ENCODE results near the gene ESRRG.

Gene ESRRG

GRCh38 chr1:216523449-216524190, 199.6 kb downstream of the ESRRG start:
- Histone ChIP-seq H3K9ac (ENCODE audit: low read length) (no peak overlapping the region), H3K27me3 (ENCODE audit: low read length) (no peaks in the 10 kb centered on the region), H3K36me3 (ENCODE audit: low read length) (no peaks in the 10 kb centered on the region), H2AFZ (ENCODE audit: low read depth, low read length, severe bottlenecking) (no peak overlapping the region), H3F3A (ENCODE audit: insufficient read depth) (no peaks in the 10 kb centered on the region), H3K9me3 (ENCODE audit: insufficient read depth, low read length) (no peaks in the 10 kb centered on the region), H3K9me2 (replicated peaks; ENCODE audit: insufficient read depth, low read length) (no peaks in the 10 kb centered on the region), H3K4me3 (ENCODE audit: insufficient read depth, low read length, poor library complexity, severe bottlenecking) (no peak overlapping the region), H3K27ac (ENCODE audit: low read depth, low read length) (no peak overlapping the region), H3K4me2 (ENCODE audit: low read depth, low read length, poor library complexity, severe bottlenecking) (no peak overlapping the region), H4K20me1 (ENCODE audit: low read depth, low read length) (no peaks in the 10 kb centered on the region), H3K79me2 (ENCODE audit: insufficient read depth, low read length) (no peaks in the 10 kb centered on the region)
- TF ChIP-seq CTCF (IDR thresholded peaks at IDR 0.05; ENCODE audit: insufficient read depth, low read length, poor library complexity, severe bottlenecking) (no peak), EZH2phosphoT487 (conservative IDR thresholded peaks at IDR 0.05; ENCODE audit: low read length) (no peak)

DNA sequence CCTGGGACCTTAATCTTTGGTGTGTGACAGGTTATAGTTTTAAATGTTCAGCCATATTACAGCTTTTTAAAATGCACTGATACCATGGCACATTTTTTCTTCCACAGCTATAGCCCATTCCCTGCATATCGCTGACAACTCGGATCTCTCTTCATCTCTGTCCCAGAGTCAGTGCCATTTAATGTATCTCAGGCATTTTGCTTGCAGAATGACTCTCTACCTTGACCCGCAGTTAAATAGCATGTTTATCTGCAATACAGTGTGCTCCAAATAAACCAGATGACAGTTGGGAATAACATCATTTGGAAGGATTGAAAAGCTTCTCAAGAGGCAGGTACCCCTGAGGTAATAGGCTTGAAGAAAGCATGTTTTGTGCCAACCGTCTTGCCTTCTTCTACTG, 200.2 kb downstream of the ESRRG start:
- Histone ChIP-seq H3K27ac (ENCODE audit: low read depth, low read length) (no peak overlapping the region), H4K20me1 (ENCODE audit: low read depth, low read length) (no peaks in the 10 kb centered on the region), H3K36me3 (ENCODE audit: low read length) (no peaks in the 10 kb centered on the region), H3K9me2 (replicated peaks; ENCODE audit: insufficient read depth, low read length) (no peaks in the 10 kb centered on the region), H3K4me3 (ENCODE audit: insufficient read depth, low read length, poor library complexity, severe bottlenecking) (no peak overlapping the region), H3K9me3 (ENCODE audit: insufficient read depth, low read length) (no peaks in the 10 kb centered on the region), H3K27me3 (ENCODE audit: low read length) (no peaks in the 10 kb centered on the region), H2AFZ (ENCODE audit: low read depth, low read length, severe bottlenecking) (no peak overlapping the region), H3K4me2 (ENCODE audit: low read depth, low read length, poor library complexity, severe bottlenecking) (no peak overlapping the region), H3F3A (ENCODE audit: insufficient read depth) (no peaks in the 10 kb centered on the region), H3K79me2 (ENCODE audit: insufficient read depth, low read length) (no peaks in the 10 kb centered on the region), H3K9ac (ENCODE audit: low read length) (no peak overlapping the region)
- no peak for TF ChIP-seq CTCF (IDR thresholded peaks at IDR 0.05; ENCODE audit: insufficient read depth, low read length, poor library complexity, severe bottlenecking)
- no peak for TF ChIP-seq EZH2phosphoT487 (conservative IDR thresholded peaks at IDR 0.05; ENCODE audit: low read length)

- Histone ChIP-seq H3K36me3 (ENCODE audit: low read length) (no peaks in the 10 kb centered on the region), H3K4me3 (ENCODE audit: insufficient read depth, low read length, poor library complexity, severe bottlenecking) (no peak overlapping the region), H3K27ac (ENCODE audit: low read depth, low read length) (no peak overlapping the region), H2AFZ (ENCODE audit: low read depth, low read length, severe bottlenecking) (no peak overlapping the region), H3F3A (ENCODE audit: insufficient read depth) (no peaks in the 10 kb centered on the region), H3K79me2 (ENCODE audit: insufficient read depth, low read length) (no peaks in the 10 kb centered on the region), H3K4me2 (ENCODE audit: low read depth, low read length, poor library complexity, severe bottlenecking) (no peak overlapping the region), H3K9me3 (ENCODE audit: insufficient read depth, low read length) (no peaks in the 10 kb centered on the region), H3K27me3 (ENCODE audit: low read length) (no peaks in the 10 kb centered on the region), H3K9me2 (replicated peaks; ENCODE audit: insufficient read depth, low read length) (no peaks in the 10 kb centered on the region), H3K9ac (ENCODE audit: low read length) (no peak overlapping the region), H4K20me1 (ENCODE audit: low read depth, low read length) (no peaks in the 10 kb centered on the region)
- no peak for TF ChIP-seq CTCF (IDR thresholded peaks at IDR 0.05; ENCODE audit: insufficient read depth, low read length, poor library complexity, severe bottlenecking)
- no peak for TF ChIP-seq EZH2phosphoT487 (conservative IDR thresholded peaks at IDR 0.05; ENCODE audit: low read length)
Observed at GRCh38 chr1:216521477-216521876, 201.8 kb downstream of the ESRRG start.
